Common myeloid progenitor, CD34-positive (primary cell): Measurements from ENCODE around the gene C19orf12.

Experiments
- CTCF ChIA-PET: fragments of 350-600 bp; sonication (Branson Sonifier 250); formaldehyde crosslinking; loops from one replicate; lab custom pipeline; 2021; ENCODE audit warnings: antibody characterized with exemption; lab: Charles Lee
- POLR2A ChIA-PET: fragments of 350-600 bp; sonication (Branson Sonifier 250); formaldehyde crosslinking; loops from one replicate; lab custom pipeline; 2021; ENCODE audit warnings: antibody characterized with exemption; lab: Charles Lee
- DNase-seq, 3 donors: peaks; one replicate each; pipeline versions ENCODE4 v3.0.0 to v3.0.0-alpha.2; 2013
- H3K27ac ChIP-seq, 2 experiments: 1 replicate in 1 of 2; 2 replicates in 1 of 2; pipeline ENCODE4 v1.7.0; 2013; ENCODE audit warnings: inconsistent platforms in 2 of 2, low read length in 2 of 2, mild to moderate bottlenecking in 2 of 2, low read depth in 1 of 2, moderate library complexity in 1 of 2; ENCODE audit not compliant: severe bottlenecking in 2 of 2, insufficient read depth in 1 of 2, poor library complexity in 1 of 2
- H3K27me3 ChIP-seq, 5 experiments: replicated peaks in 2 of 5; 1 replicate in 3 of 5; 2 replicates in 2 of 5; pipeline versions ENCODE4 v1.6.1 to v1.7.0; 2013; ENCODE audit warnings: low read length in 4 of 5, mild to moderate bottlenecking in 2 of 5, moderate library complexity in 2 of 5, inconsistent platforms in 1 of 5; ENCODE audit not compliant: insufficient read depth in 5 of 5, control insufficient read depth in 4 of 5
- H3K36me3 ChIP-seq, 4 experiments: 1 replicate in 2 of 4; 2 replicates in 2 of 4; pipeline versions ENCODE4 v1.6.1 to v1.7.0; 2013; ENCODE audit warnings: low read length in 3 of 4, control low read depth in 1 of 4, mild to moderate bottlenecking in 1 of 4; ENCODE audit not compliant: control insufficient read depth in 4 of 4, insufficient read depth in 4 of 4
- H3K4me1 ChIP-seq, 4 experiments: 1 replicate in 3 of 4; 2 replicates in 1 of 4; pipeline versions ENCODE4 v1.6.1 to v1.7.1; 2013; ENCODE audit warnings: low read length in 3 of 4, mild to moderate bottlenecking in 3 of 4, control low read depth in 1 of 4, inconsistent platforms in 1 of 4, moderate library complexity in 1 of 4; ENCODE audit not compliant: control insufficient read depth in 4 of 4, insufficient read depth in 4 of 4; ENCODE audit errors: control extremely low read depth in 1 of 4
- H3K4me3 ChIP-seq, 7 experiments: 1 replicate in 4 of 7; 2 replicates in 3 of 7; pipeline versions ENCODE4 v1.5.1 to v1.7.0; 2013; ENCODE audit warnings: mild to moderate bottlenecking in 7 of 7, low read length in 6 of 7, moderate library complexity in 6 of 7, inconsistent platforms in 2 of 7, low read depth in 2 of 7, control low read depth in 1 of 7; ENCODE audit not compliant: insufficient read depth in 4 of 7, control insufficient read depth in 1 of 7; ENCODE audit errors: extremely low read depth in 1 of 7
- H3K9me3 ChIP-seq, 5 experiments: 1 replicate in 4 of 5; 2 replicates in 1 of 5; pipeline versions ENCODE4 v1.6.1 to v1.7.1; 2013; ENCODE audit warnings: low read length in 4 of 5, mild to moderate bottlenecking in 2 of 5, inconsistent platforms in 1 of 5, low read depth in 1 of 5, moderate library complexity in 1 of 5; ENCODE audit not compliant: control insufficient read depth in 4 of 5, insufficient read depth in 2 of 5; ENCODE audit errors: control extremely low read depth in 1 of 5
- WGBS: methylation state at CpG from one replicate; pipeline ENCODE4 v1.1.5; 2013; ENCODE audit not compliant: insufficient coverage; 5-methylcytosine and 5-hydroxymethylcytosine counted together

The C19orf12 gene

DNA sequence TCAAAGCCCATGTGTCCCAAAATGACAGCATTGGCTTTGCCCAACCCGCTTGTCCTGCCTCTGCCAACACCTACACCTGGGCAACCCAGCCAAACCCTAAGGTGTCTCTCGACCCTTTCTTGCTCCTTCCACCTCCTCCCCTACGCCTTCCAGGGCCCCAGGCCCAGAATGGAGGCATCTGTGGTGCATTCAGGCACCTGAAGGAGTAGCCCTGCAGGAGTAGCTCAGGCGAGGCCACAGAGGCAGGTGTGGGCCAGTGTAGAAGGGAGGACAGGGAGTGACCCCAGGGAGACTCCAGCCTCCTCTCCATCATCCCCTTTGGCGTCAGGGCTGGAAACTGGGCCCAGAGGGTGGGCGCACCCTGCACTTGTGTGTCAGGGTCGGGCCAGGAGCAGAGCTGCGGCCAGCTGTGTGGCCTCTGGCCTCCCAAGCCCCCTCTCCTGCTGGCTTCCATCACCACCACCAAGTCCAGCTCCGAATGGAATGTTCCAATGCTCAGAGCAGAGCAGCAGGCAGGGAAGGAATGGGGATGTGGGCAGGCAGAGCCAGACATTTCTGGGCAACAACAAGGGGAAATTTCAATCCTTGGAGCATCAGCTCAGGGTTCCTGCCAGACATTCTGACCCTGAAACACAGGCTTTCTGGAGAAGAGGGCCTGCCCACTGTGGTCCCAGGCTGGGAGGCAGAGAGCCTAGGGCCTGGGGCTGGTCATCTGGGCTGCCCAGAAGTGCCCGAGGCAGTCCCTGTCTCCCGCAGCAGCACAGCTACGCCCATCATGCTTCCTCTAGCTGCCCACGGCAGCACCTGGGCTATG, 33.4 kb downstream of the C19orf12 start:
- WGBS = 94% methylated on average over 9 of the region's 13 CpGs
- no peaks in the 10 kb centered on the region for H3K9me3 ChIP-seq
- peaks cover 0 to 4% (median 2%) of the 10 kb centered on the region in 4 experiments for H3K36me3 ChIP-seq
- no peak for DNase-seq
- CTCF ChIA-PET = interaction anchor here (1.1 to 8.1 kb wide), 8 partner anchors 9 to 71 kb away, joined by 4 to 69 read pairs (median 4); partner anchors contain the start of gene PLEKHF1
- POLR2A ChIA-PET = interaction anchor here (0.6 kb wide), 1 partner anchor 167 kb away, joined by 3 read pairs; no protein-coding TSS in a partner anchor
- no peaks in the 10 kb centered on the region for H3K27me3 ChIP-seq
- H3K4me3 ChIP-seq = no peak overlapping the region
- no peak overlapping the region for H3K27ac ChIP-seq
- peaks cover 0 to 38% (median 31%) of the 10 kb centered on the region in 4 experiments for H3K4me1 ChIP-seq

DNA sequence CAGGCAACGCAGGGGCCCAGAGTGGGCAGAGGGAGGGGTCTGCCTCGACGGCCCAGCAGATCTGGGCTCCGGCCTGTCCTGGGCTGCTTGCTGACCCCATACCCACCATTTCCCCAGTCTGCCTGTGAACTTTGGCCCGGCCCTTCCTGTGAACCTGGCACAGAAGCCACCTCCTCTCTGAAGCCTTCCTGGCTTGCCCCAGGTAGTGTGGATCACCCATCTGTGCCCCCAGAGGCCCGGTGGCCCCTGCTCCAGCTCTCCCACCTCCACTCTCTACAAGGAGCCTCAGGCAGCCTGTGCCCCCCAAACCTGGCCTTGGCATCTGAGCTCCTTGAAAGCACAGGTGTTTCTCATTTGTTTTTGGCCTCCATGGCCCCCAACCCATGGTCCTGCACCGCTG, 34.1 kb downstream of the C19orf12 start:
- Histone ChIP-seq H3K9me3 (no peaks in the 10 kb centered on the region), H3K4me1 (peaks cover 0 to 38% (median 31%) of the 10 kb centered on the region in 4 experiments), H3K27ac (no peak overlapping the region), H3K36me3 (peaks cover 0 to 6% (median 2%) of the 10 kb centered on the region in 4 experiments), H3K27me3 (no peaks in the 10 kb centered on the region), H3K4me3 (peak overlapping the region in 2 of 7 experiments; percentile 13 to 45)
- CTCF ChIA-PET = interaction anchor here (1.5 to 8.1 kb wide), 6 partner anchors 8 to 70 kb away, joined by 4 to 69 read pairs (median 7); partner anchors contain the start of gene PLEKHF1
- POLR2A ChIA-PET = no interaction called here
- WGBS = 50% methylated on average over 7 of the region's 7 CpGs
- no peak for DNase-seq

DNA sequence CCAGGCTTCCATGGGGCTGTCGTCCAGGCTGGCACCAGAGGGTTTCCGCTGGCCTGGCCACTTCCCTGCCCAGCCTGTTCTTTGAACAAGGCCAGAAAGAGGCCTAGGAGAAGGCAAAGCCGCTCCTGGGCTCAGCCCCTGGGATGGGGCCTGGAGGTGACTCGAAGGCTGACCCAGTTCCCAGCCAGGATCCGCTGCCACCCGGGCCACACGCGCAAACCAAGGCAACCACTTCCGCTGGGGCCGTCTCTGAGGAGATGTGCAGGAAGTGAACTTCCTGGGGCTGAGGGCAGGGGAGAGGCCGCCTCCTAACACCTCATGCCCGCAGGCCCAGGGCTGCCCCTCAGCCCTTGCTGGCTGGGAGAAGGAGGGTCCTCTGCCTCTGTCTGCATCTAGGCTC, 34.6 kb downstream of the C19orf12 start:
- peak overlapping the region in 3 of 7 experiments; percentile 13 to 45 (median 23) for H3K4me3 ChIP-seq

DNA sequence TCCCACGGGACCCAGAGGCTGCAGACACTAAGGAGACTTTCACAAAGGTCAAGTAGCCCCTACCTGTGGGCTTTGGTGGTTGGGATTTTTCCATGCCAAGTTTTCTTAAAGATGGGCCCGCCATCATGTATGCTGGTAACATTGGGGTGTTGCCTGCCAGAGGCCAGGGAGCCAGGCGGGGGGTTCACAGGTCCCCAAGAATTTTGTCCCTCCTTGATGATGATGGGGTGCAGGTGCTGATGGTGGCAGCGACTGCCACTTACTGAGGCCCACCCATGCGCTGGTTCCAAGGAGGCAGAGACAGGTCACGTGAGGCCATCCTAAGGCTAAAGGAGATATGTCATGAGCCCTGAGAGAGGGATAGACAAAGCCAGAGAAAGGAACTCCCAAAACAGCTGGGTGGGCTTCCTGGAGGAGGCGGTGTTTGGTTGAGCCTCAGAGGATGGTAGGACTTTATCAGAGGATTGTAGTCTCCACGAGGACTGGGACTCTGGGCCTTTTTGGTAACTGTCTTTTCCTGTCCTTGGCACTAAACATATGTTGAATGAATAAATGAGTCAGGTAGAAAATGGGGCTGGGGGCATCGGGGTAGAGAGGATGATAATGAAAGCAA, 35.4 kb downstream of the C19orf12 start:
- POLR2A ChIA-PET = no interaction called here

More for the DNA sequence above, 34.6 kb downstream of the C19orf12 start:
- CTCF ChIA-PET = interaction anchor here (1.0 to 8.1 kb wide), 7 partner anchors 9 to 70 kb away, joined by 4 to 69 read pairs (median 4); partner anchors contain the start of gene PLEKHF1
- no peaks in the 10 kb centered on the region for H3K27me3 ChIP-seq
- H3K4me1 ChIP-seq = peaks cover 0 to 38% (median 30%) of the 10 kb centered on the region in 4 experiments
- POLR2A ChIA-PET = no interaction called here
- peak overlapping the region in 1 of 2 experiments; percentile 4 for H3K27ac ChIP-seq
- peak; percentile 80 to 85 (median 83) for DNase-seq
- no peaks in the 10 kb centered on the region for H3K9me3 ChIP-seq
- 1% methylated on average over 12 of the region's 12 CpGs for WGBS
- peaks cover 0 to 11% (median 5%) of the 10 kb centered on the region in 4 experiments for H3K36me3 ChIP-seq

DNA sequence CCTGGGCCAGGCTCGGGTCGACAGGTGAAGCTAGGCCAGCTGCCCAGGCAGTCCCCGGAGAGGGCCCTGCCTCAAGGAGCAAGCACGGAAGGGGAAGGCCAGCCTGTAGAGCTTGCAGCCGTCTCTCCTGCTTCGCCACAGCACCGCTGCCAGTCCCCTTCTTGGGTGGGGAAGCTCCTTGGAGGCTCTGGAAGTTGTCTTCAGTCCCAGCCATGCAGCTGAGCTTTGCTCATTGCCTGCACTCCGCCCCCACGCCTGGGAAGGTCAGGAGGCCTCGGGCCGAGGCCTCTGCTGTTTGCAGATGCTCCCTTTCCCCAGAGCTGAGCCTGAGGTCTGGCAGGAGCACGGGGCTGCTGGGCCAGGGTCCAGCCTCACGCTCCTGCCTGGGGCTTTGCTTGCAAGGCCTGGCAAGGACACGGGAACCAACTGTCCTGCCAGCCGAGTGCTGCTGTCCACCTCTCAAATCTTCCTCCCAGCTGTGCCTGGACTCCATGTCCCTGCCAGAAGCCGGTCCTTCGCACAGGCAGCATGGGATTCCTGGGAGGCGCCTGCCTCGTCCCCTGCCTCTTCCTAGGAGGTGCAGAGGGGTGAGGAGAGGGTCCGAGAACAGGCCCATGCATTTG, 36.5 kb downstream of the C19orf12 start:
- 96% methylated on average over 15 of the region's 20 CpGs for WGBS
- no peak overlapping the region for H3K27ac ChIP-seq
- no peaks in the 10 kb centered on the region for H3K27me3 ChIP-seq
- peaks cover 0 to 41% (median 27%) of the 10 kb centered on the region in 4 experiments for H3K4me1 ChIP-seq
- no peak overlapping the region for H3K4me3 ChIP-seq
- ChIA-PET CTCF (interaction anchor here (0.8 to 8.1 kb wide), 4 partner anchors 12 to 68 kb away, joined by 3 to 69 read pairs (median 8); partner anchors contain the start of gene PLEKHF1), POLR2A (interaction anchor here (0.6 to 0.9 kb wide), 2 partner anchors 68 to 202 kb away, joined by 3 to 4 read pairs; no protein-coding TSS in a partner anchor)
- H3K36me3 ChIP-seq = peaks cover 0 to 28% (median 13%) of the 10 kb centered on the region in 4 experiments
- no peak for DNase-seq
- no peaks in the 10 kb centered on the region for H3K9me3 ChIP-seq

More for the DNA sequence above, 35.4 kb downstream of the C19orf12 start:
- Histone ChIP-seq H3K27me3 (no peaks in the 10 kb centered on the region), H3K27ac (peak overlapping the region in 1 of 2 experiments; percentile 4), H3K9me3 (no peaks in the 10 kb centered on the region), H3K36me3 (peaks cover 0 to 19% (median 8%) of the 10 kb centered on the region in 4 experiments), H3K4me3 (peak overlapping the region in 1 of 7 experiments; percentile 23), H3K4me1 (peaks cover 0 to 38% (median 27%) of the 10 kb centered on the region in 4 experiments)
- CTCF ChIA-PET = interaction anchor here (1.0 to 8.1 kb wide), 4 partner anchors 8 to 69 kb away, joined by 4 to 69 read pairs (median 4); partner anchors contain the start of gene PLEKHF1
- 86% methylated on average over 9 of the region's 9 CpGs for WGBS
- DNase-seq = no peak

DNA sequence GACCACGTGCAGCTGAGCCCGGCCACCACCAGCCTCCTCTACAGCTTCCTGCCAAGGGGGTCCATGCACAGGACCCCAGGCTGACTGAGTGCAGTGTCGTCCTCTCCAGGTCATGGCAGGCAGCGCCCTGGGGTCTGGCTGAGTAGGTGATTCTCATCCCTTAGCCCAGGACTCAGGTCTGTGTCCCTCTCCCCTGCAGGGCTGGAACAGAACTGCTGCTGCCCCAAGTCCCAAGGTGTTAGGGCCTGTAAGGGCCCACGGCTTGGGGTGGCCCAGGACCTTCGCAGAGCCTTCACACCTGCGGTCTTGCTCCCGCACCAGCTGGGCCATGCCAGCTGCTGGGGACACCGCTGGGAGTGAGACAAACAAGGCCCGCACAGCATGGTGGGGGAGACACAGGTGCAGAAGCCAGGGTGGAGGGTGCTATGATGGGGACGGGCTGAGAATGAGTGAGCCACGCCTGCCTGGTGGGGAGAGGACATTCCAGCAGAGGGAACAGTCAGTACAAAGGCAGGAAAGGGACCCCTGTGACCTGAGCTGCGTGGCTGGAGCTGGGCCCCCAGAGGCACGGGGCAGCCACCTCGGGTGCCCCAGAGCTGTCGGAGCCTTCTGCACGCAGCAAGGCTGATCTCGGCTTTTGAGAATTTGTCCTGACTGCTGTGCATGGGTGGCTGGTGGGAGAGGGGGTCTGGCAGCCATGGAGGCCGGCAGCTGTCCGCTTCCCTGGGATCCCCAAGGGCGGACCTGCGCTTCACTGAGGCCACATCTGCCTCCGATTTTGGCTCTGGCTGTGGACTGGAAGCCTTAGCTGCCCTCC, 37.9 kb downstream of the C19orf12 start:
- peaks cover under 1 to 48% (median 33%) of the 10 kb centered on the region in 4 experiments for H3K4me1 ChIP-seq
- H3K9me3 ChIP-seq = no peaks in the 10 kb centered on the region
- H3K36me3 ChIP-seq = peaks cover 0 to 28% (median 14%) of the 10 kb centered on the region in 4 experiments
- DNase-seq = no peak
- WGBS = 96% methylated on average over 18 of the region's 23 CpGs
- ChIA-PET POLR2A (no interaction called here), CTCF (interaction anchor here (1.1 to 8.1 kb wide), 3 partner anchors 11 to 66 kb away, joined by 3 to 69 read pairs (median 10); partner anchors contain the start of gene PLEKHF1)
- no peaks in the 10 kb centered on the region for H3K27me3 ChIP-seq
- no peak overlapping the region for H3K27ac ChIP-seq
- H3K4me3 ChIP-seq = no peak overlapping the region
